ENCODE data around the gene SHF. TPM values are rescaled to one million over a fixed set of nuclear protein-coding genes. Genes with fewer than 3 reads are reported as not detected.

Gene SHF
- total and polyA plus RNA-seq, 2 of the 8 experiments (the other 6 are each of a cell fraction or from before 2014, with no cell fraction given), result 13.1 to 26.7 TPM

DNA sequence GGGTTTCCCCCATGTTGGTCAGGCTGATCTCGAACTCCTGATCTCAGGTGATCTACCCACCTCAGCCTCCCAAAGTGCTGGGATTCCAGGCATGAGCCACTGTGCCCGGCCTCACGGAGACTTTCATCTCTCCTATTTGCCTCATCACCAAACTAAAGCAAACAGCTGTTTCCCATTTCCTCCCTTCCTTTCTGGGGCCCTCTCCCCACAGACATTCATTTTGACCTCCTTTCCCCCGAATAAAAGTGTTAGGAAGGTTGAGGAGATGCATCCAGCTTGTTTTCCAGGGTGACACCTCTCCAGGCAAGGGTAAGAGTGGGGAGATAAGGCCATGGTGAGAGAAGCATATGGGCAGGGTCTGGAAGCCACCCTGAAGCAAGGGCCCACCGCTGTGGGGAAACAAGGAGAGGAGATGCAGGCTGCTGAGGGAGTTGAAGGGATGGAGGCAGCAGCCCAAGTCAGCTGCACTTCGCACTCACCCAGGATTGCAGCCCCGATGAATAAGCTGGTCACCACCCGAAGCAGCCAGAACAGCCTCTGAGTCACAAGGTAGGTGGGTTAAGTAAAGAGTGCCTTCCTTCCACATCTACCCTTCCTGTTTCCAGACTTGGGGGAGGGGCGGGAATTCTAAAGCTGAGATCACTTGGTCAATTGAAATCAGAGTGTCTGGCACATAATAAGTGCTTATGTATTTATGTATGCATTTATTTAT lies 65.9 kb downstream of the SHF start (continued):
- TF ChIP-seq, protein P1, sequence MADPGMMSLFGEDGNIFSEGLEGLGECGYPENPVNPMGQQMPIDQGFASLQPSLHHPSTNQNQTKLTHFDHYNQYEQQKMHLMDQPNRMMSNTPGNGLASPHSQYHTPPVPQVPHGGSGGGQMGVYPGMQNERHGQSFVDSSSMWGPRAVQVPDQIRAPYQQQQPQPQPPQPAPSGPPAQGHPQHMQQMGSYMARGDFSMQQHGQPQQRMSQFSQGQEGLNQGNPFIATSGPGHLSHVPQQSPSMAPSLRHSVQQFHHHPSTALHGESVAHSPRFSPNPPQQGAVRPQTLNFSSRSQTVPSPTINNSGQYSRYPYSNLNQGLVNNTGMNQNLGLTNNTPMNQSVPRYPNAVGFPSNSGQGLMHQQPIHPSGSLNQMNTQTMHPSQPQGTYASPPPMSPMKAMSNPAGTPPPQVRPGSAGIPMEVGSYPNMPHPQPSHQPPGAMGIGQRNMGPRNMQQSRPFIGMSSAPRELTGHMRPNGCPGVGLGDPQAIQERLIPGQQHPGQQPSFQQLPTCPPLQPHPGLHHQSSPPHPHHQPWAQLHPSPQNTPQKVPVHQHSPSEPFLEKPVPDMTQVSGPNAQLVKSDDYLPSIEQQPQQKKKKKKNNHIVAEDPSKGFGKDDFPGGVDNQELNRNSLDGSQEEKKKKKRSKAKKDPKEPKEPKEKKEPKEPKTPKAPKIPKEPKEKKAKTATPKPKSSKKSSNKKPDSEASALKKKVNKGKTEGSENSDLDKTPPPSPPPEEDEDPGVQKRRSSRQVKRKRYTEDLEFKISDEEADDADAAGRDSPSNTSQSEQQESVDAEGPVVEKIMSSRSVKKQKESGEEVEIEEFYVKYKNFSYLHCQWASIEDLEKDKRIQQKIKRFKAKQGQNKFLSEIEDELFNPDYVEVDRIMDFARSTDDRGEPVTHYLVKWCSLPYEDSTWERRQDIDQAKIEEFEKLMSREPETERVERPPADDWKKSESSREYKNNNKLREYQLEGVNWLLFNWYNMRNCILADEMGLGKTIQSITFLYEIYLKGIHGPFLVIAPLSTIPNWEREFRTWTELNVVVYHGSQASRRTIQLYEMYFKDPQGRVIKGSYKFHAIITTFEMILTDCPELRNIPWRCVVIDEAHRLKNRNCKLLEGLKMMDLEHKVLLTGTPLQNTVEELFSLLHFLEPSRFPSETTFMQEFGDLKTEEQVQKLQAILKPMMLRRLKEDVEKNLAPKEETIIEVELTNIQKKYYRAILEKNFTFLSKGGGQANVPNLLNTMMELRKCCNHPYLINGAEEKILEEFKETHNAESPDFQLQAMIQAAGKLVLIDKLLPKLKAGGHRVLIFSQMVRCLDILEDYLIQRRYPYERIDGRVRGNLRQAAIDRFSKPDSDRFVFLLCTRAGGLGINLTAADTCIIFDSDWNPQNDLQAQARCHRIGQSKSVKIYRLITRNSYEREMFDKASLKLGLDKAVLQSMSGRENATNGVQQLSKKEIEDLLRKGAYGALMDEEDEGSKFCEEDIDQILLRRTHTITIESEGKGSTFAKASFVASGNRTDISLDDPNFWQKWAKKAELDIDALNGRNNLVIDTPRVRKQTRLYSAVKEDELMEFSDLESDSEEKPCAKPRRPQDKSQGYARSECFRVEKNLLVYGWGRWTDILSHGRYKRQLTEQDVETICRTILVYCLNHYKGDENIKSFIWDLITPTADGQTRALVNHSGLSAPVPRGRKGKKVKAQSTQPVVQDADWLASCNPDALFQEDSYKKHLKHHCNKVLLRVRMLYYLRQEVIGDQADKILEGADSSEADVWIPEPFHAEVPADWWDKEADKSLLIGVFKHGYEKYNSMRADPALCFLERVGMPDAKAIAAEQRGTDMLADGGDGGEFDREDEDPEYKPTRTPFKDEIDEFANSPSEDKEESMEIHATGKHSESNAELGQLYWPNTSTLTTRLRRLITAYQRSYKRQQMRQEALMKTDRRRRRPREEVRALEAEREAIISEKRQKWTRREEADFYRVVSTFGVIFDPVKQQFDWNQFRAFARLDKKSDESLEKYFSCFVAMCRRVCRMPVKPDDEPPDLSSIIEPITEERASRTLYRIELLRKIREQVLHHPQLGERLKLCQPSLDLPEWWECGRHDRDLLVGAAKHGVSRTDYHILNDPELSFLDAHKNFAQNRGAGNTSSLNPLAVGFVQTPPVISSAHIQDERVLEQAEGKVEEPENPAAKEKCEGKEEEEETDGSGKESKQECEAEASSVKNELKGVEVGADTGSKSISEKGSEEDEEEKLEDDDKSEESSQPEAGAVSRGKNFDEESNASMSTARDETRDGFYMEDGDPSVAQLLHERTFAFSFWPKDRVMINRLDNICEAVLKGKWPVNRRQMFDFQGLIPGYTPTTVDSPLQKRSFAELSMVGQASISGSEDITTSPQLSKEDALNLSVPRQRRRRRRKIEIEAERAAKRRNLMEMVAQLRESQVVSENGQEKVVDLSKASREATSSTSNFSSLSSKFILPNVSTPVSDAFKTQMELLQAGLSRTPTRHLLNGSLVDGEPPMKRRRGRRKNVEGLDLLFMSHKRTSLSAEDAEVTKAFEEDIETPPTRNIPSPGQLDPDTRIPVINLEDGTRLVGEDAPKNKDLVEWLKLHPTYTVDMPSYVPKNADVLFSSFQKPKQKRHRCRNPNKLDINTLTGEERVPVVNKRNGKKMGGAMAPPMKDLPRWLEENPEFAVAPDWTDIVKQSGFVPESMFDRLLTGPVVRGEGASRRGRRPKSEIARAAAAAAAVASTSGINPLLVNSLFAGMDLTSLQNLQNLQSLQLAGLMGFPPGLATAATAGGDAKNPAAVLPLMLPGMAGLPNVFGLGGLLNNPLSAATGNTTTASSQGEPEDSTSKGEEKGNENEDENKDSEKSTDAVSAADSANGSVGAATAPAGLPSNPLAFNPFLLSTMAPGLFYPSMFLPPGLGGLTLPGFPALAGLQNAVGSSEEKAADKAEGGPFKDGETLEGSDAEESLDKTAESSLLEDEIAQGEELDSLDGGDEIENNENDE (IDR thresholded peaks at IDR 0.05; ENCODE audit: insufficient replicate concordance, low read length), result no peak
- TF ChIP-seq NANOG (IDR thresholded peaks at IDR 0.05; ENCODE audit: insufficient read depth, low read depth, low read length, poor library complexity, severe bottlenecking) (no peak), EZH2 (IDR thresholded peaks at IDR 0.05; ENCODE audit: low read depth, low read length, severe bottlenecking) (no peak)
